Measurements from ENCODE around the gene MEAK7. TPM values are rescaled to one million over a fixed set of nuclear protein-coding genes. Genes with fewer than 3 reads are reported as not detected.

MEAK7 gene
- total and polyA plus RNA-seq, 4 experiments from 2014 or later = 3.3 to 16.8 (median 11.1) TPM

GRCh38 chr16:84484579-84485254, 19.7 kb downstream of the MEAK7 start:
- no peak overlapping the region for H3K4me3 Mint-ChIP-seq
- Histone ChIP-seq H3K27ac (ENCODE audit: low read depth, low read length) (no peak overlapping the region), H3K27me3 (ENCODE audit: insufficient read depth, low read length) (no peaks in the 10 kb centered on the region), H3K4me3 (ENCODE audit: low read length in 2 of 2) (no peak overlapping the region), H3K36me3 (ENCODE audit: insufficient read depth, low read length) (peaks cover 6% of the 10 kb centered on the region), H3K4me1 (ENCODE audit: insufficient read depth, low read length) (no peaks in the 10 kb centered on the region), H3K9me3 (ENCODE audit: control insufficient read depth in 1 of 2, low read length in 2 of 2) (no peaks in the 10 kb centered on the region)
- H3K27ac Mint-ChIP-seq = no peak overlapping the region
- intact Hi-C loops (cut with micrococcal nuclease) = loop anchor here (2.0 kb wide), 1 partner anchor 208 kb away; no protein-coding TSS in a partner anchor
- ChIA-PET POLR2A (ENCODE audit: partially characterized antibody) (no interaction called here), CTCF (ENCODE audit: partially characterized antibody) (interaction anchor here (2.0 kb wide), 1 partner anchor 486 kb away, joined by 4 read pairs; no protein-coding TSS in a partner anchor)
- no peaks in the 10 kb centered on the region for H3K9me3 Mint-ChIP-seq
- H3K36me3 Mint-ChIP-seq = peaks cover 27 to 59% of the 10 kb centered on the region in 2 donors
- H3K4me1 Mint-ChIP-seq = no peaks in the 10 kb centered on the region
- H3K27me3 Mint-ChIP-seq = no peaks in the 10 kb centered on the region
- no peak for DNase-seq

GRCh38 chr16:84483882-84484565, 20.4 kb downstream of the MEAK7 start:
- H3K9me3 Mint-ChIP-seq = no peaks in the 10 kb centered on the region
- H3K27me3 ChIP-seq (ENCODE audit: insufficient read depth, low read length) = no peaks in the 10 kb centered on the region
- H3K36me3 ChIP-seq (ENCODE audit: insufficient read depth, low read length) = peaks cover 6% of the 10 kb centered on the region
- peak overlapping the region in 1 of 7 donors; percentile 32 for H3K27ac Mint-ChIP-seq
- H3K9me3 ChIP-seq (ENCODE audit: control insufficient read depth in 1 of 2, low read length in 2 of 2) = no peaks in the 10 kb centered on the region
- intact Hi-C loops (cut with micrococcal nuclease) = loop anchor here (2.0 kb wide), 1 partner anchor 207 kb away; no protein-coding TSS in a partner anchor
- CTCF ChIA-PET (ENCODE audit: partially characterized antibody) = interaction anchor here (1.1 to 2.0 kb wide), 2 partner anchors 10 to 487 kb away, joined by 4 read pairs; no protein-coding TSS in a partner anchor
- no peak overlapping the region for H3K4me3 ChIP-seq (ENCODE audit: low read length in 2 of 2)
- no peaks in the 10 kb centered on the region for H3K4me1 ChIP-seq (ENCODE audit: insufficient read depth, low read length)
- H3K27me3 Mint-ChIP-seq = no peaks in the 10 kb centered on the region
- POLR2A ChIA-PET (ENCODE audit: partially characterized antibody) = no interaction called here
- no peak overlapping the region for H3K4me3 Mint-ChIP-seq
- H3K36me3 Mint-ChIP-seq = peaks cover 27 to 57% of the 10 kb centered on the region in 2 donors
- H3K4me1 Mint-ChIP-seq = no peaks in the 10 kb centered on the region
- H3K27ac ChIP-seq (ENCODE audit: low read depth, low read length) = no peak overlapping the region
- DNase-seq = no peak

GRCh38 chr16:84482951-84483881, 21.2 kb downstream of the MEAK7 start:
- H3K4me3 Mint-ChIP-seq = no peak overlapping the region
- H3K27me3 ChIP-seq (ENCODE audit: insufficient read depth, low read length) = no peaks in the 10 kb centered on the region
- DNase-seq = no peak
- no peaks in the 10 kb centered on the region for H3K4me1 Mint-ChIP-seq
- H3K36me3 ChIP-seq (ENCODE audit: insufficient read depth, low read length) = peaks cover 6% of the 10 kb centered on the region
- ChIA-PET CTCF (ENCODE audit: partially characterized antibody) (interaction anchor here (1.1 to 2.0 kb wide), 3 partner anchors 11 to 488 kb away, joined by 3 to 4 read pairs (median 4); no protein-coding TSS in a partner anchor), POLR2A (ENCODE audit: partially characterized antibody) (no interaction called here)
- intact Hi-C loops (cut with micrococcal nuclease) = no loop called here
- H3K27ac ChIP-seq (ENCODE audit: low read depth, low read length) = no peak overlapping the region
- H3K9me3 ChIP-seq (ENCODE audit: control insufficient read depth in 1 of 2, low read length in 2 of 2) = no peaks in the 10 kb centered on the region
- H3K36me3 Mint-ChIP-seq = peaks cover 24 to 58% of the 10 kb centered on the region in 2 donors
- no peaks in the 10 kb centered on the region for H3K27me3 Mint-ChIP-seq
- no peaks in the 10 kb centered on the region for H3K4me1 ChIP-seq (ENCODE audit: insufficient read depth, low read length)
- no peak overlapping the region for H3K4me3 ChIP-seq (ENCODE audit: low read length in 2 of 2)
- H3K9me3 Mint-ChIP-seq = no peaks in the 10 kb centered on the region
- H3K27ac Mint-ChIP-seq = peak overlapping the region in 2 of 7 donors; percentile 32 to 74

GRCh38 chr16:84482001-84482891, 22.2 kb downstream of the MEAK7 start:
- Histone ChIP-seq H3K27ac (ENCODE audit: low read depth, low read length) (no peak overlapping the region), H3K9me3 (ENCODE audit: control insufficient read depth in 1 of 2, low read length in 2 of 2) (no peaks in the 10 kb centered on the region), H3K36me3 (ENCODE audit: insufficient read depth, low read length) (peaks cover 6% of the 10 kb centered on the region), H3K4me1 (ENCODE audit: insufficient read depth, low read length) (no peaks in the 10 kb centered on the region), H3K27me3 (ENCODE audit: insufficient read depth, low read length) (no peaks in the 10 kb centered on the region), H3K4me3 (ENCODE audit: low read length in 2 of 2) (no peak overlapping the region)
- Mint-ChIP-seq H3K4me1 (no peaks in the 10 kb centered on the region), H3K27me3 (no peaks in the 10 kb centered on the region), H3K36me3 (peaks cover 19 to 54% of the 10 kb centered on the region in 2 donors), H3K9me3 (no peaks in the 10 kb centered on the region), H3K4me3 (no peak overlapping the region), H3K27ac (no peak overlapping the region)
- intact Hi-C loops (cut with micrococcal nuclease) = no loop called here
- CTCF ChIA-PET (ENCODE audit: partially characterized antibody) = interaction anchor here (1.1 to 2.0 kb wide), 3 partner anchors 12 to 489 kb away, joined by 3 to 4 read pairs (median 4); no protein-coding TSS in a partner anchor
- DNase-seq = no peak
- POLR2A ChIA-PET (ENCODE audit: partially characterized antibody) = no interaction called here

GRCh38 chr16:84481051-84481735, 23.3 kb downstream of the MEAK7 start:
- intact Hi-C loops (cut with micrococcal nuclease) = no loop called here
- H3K36me3 ChIP-seq (ENCODE audit: insufficient read depth, low read length) = peaks cover 6% of the 10 kb centered on the region

GRCh38 chr16:84479716-84480450, 24.6 kb downstream of the MEAK7 start:
- H3K27me3 ChIP-seq (ENCODE audit: insufficient read depth, low read length) = no peaks in the 10 kb centered on the region
- no peak overlapping the region for H3K4me3 ChIP-seq (ENCODE audit: low read length in 2 of 2)
- DNase-seq = no peak
- intact Hi-C loops (cut with micrococcal nuclease) = no loop called here
- peaks cover 6% of the 10 kb centered on the region for H3K36me3 ChIP-seq (ENCODE audit: insufficient read depth, low read length)
- Mint-ChIP-seq H3K27me3 (no peaks in the 10 kb centered on the region), H3K9me3 (peaks cover 0 to 3% (median 0%) of the 10 kb centered on the region in 8 donors), H3K4me1 (peaks cover 0 to 3% (median under 1%) of the 10 kb centered on the region in 4 donors), H3K4me3 (no peak overlapping the region), H3K27ac (no peak overlapping the region), H3K36me3 (peaks cover 14 to 40% of the 10 kb centered on the region in 2 donors)
- ChIA-PET CTCF (ENCODE audit: partially characterized antibody) (no interaction called here), POLR2A (ENCODE audit: partially characterized antibody) (no interaction called here)
- H3K27ac ChIP-seq (ENCODE audit: low read depth, low read length) = no peak overlapping the region
- H3K9me3 ChIP-seq (ENCODE audit: control insufficient read depth in 1 of 2, low read length in 2 of 2) = no peaks in the 10 kb centered on the region
- no peaks in the 10 kb centered on the region for H3K4me1 ChIP-seq (ENCODE audit: insufficient read depth, low read length)

More at GRCh38 chr16:84481051-84481735, 23.3 kb downstream of the MEAK7 start:
- no peak for DNase-seq
- Mint-ChIP-seq H3K9me3 (no peaks in the 10 kb centered on the region), H3K4me3 (no peak overlapping the region), H3K36me3 (peaks cover 15 to 47% of the 10 kb centered on the region in 2 donors), H3K4me1 (no peaks in the 10 kb centered on the region), H3K27ac (no peak overlapping the region), H3K27me3 (no peaks in the 10 kb centered on the region)
- POLR2A ChIA-PET (ENCODE audit: partially characterized antibody) = no interaction called here
- Histone ChIP-seq H3K27ac (ENCODE audit: low read depth, low read length) (no peak overlapping the region), H3K4me3 (ENCODE audit: low read length in 2 of 2) (no peak overlapping the region), H3K9me3 (ENCODE audit: control insufficient read depth in 1 of 2, low read length in 2 of 2) (no peaks in the 10 kb centered on the region), H3K4me1 (ENCODE audit: insufficient read depth, low read length) (no peaks in the 10 kb centered on the region), H3K27me3 (ENCODE audit: insufficient read depth, low read length) (no peaks in the 10 kb centered on the region)
- CTCF ChIA-PET (ENCODE audit: partially characterized antibody) = no interaction called here
